Tibial nerve (tissue), 4 donors: ENCODE data around the gene ARGLU1. TPM values are rescaled to one million over a fixed set of nuclear protein-coding genes. Genes with fewer than 3 reads are reported as not detected.

Source experiments
- DNase-seq, 2 donors: peaks; one replicate each; pipeline ENCODE4 v3.0.0-alpha.2; 2019; ENCODE audit warnings: low spot score in 2 of 2
- H3K27ac ChIP-seq, 4 donors: fragments of 200-600 bp; sonication (generic) in 3 of 4; one replicate each; pipeline ENCODE4 v1.5.1; 2017 to 2019; ENCODE audit warnings: mild to moderate bottlenecking in 1 of 4
- H3K27me3 ChIP-seq, 2 donors: fragments of 200-600 bp; sonication (generic) in 1 of 2; one replicate each; pipeline versions ENCODE4 v1.5.1 to v1.6.0; 2017 to 2019
- H3K36me3 ChIP-seq, 3 donors: fragments of 200-600 bp; sonication (generic); one replicate each; pipeline ENCODE4 v1.5.1; 2018 to 2019
- H3K4me1 ChIP-seq, 4 donors: fragments of 200-600 bp; sonication (generic) in 3 of 4; one replicate each; pipeline ENCODE4 v1.5.1; 2017 to 2019
- H3K4me3 ChIP-seq, 4 donors: fragments of 200-600 bp; sonication (generic) in 3 of 4; one replicate each; pipeline ENCODE4 v1.5.1; 2017 to 2019; ENCODE audit warnings: mild to moderate bottlenecking in 1 of 4, moderate library complexity in 1 of 4
- H3K9me3 ChIP-seq, 4 donors: fragments of 200-600 bp; sonication (generic) in 3 of 4; one replicate each; pipeline ENCODE4 v1.5.1; 2017 to 2019
- CTCF ChIP-seq, 5 experiments: fragments of 200-600 bp in 3 of 5; fragments of 450-650 bp in 2 of 5; sonication (generic) in 3 of 5; IDR thresholded peaks; one replicate each; pipeline ENCODE4 v1.5.1; 2016 to 2019; ENCODE audit warnings: antibody characterized with exemption in 5 of 5, mild to moderate bottlenecking in 3 of 5, moderate library complexity in 2 of 5
- EP300 ChIP-seq, 2 donors: sonication (generic); formaldehyde crosslinking; IDR thresholded peaks; one replicate each; pipeline ENCODE4 v1.6.1; 2017; ENCODE audit warnings: antibody characterized with exemption in 2 of 2, mild to moderate bottlenecking in 1 of 2
- POLR2A ChIP-seq, 2 donors: fragments of 450-650 bp; IDR thresholded peaks; one replicate each; pipeline ENCODE4 v1.6.1; 2017; ENCODE audit warnings: antibody characterized with exemption in 2 of 2, mild to moderate bottlenecking in 2 of 2, moderate library complexity in 2 of 2
- WGBS, 2 donors: methylation state at CpG; one replicate each; pipeline ENCODE4 v1.1.5; 2018; 5-methylcytosine and 5-hydroxymethylcytosine counted together
- total RNA-seq, 4 donors: library from RNA; depleted of rRNA; stranded (reverse); fragments of >200 nt; gene quantifications; one replicate each; pipeline ENCODE4 v1.1.0, GENCODE V29; 2016

Gene ARGLU1
- total RNA-seq, 4 donors from 2014 or later = 115 to 148 (median 138) TPM

DNA sequence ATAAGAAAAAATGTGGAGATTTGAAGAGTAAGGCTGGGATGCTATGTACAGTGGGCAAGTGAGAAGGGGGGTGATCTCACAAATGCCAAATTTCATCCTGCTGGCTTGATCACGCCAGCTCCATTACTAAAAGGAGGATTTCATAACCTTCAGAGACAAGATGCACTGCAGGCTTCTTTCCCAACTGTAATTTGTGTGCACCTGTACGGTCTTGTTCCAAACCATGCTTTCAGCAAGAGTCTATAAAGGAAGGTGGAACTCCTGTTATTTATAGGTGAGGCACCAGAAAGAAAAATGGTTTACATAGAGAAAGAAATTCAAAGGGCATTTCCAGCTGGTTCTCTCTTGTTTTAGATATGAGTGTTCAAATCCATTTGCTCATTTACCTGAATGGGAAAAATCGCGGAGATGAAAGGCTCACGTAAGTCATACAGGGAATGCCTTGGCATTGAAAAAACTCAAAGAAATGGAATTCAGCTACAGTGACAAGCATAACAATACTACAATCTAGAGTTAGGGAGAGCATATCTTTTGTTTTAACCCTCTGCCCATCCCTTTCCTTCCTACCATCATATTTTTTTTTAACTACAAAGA, 45.7 kb downstream of the ARGLU1 start:
- no peaks in the 10 kb centered on the region for H3K27me3 ChIP-seq
- H3K27ac ChIP-seq = no peak overlapping the region
- no peak for DNase-seq
- H3K9me3 ChIP-seq = no peaks in the 10 kb centered on the region
- TF ChIP-seq EP300 (IDR thresholded peaks at IDR 0.05) (no peak), POLR2A (IDR thresholded peaks at IDR 0.05) (no peak), CTCF (IDR thresholded peaks at IDR 0.05) (no peak)
- peaks cover 0 to 16% (median 0%) of the 10 kb centered on the region in 4 donors for H3K4me1 ChIP-seq
- no peak overlapping the region for H3K4me3 ChIP-seq
- 85 to 92% methylated on average over 5 of the region's 5 CpGs for WGBS, 2 donors
- no peaks in the 10 kb centered on the region for H3K36me3 ChIP-seq

DNA sequence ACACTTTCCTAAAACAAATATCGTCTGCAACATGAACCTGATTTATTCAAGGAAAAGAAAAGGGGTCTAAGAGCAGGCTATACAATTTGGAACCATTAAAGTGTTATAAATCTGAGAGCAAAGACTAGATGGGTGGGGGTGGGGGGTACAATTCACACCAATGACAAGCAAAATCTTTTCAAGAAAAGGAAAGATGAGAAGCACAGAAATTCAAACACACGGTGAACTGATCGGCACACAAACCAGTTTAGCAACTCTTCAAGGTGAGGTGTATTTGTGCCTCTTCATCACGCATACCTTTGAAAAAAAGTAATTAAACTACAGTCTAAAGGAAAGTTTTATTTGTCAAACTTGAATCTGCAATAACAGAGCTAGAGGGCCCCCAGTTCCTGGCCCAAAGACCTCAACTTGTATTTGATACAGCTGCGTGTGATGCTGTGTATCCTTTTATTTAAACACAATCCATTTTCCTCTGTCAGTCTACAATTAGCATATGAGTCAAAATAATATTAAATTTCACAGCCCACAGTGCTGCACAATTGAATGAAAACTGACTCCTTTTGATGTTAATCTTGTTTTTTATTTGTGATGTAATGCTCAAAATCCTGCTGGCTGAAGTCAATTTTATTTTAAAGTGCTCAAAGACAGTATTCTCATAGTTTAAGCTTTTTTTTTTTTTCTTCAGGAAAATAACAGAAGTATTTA, 46.7 kb downstream of the ARGLU1 start:
- WGBS, 2 donors = 61 to 64% methylated on average over 5 of the region's 5 CpGs
- TF ChIP-seq EP300 (IDR thresholded peaks at IDR 0.05) (no peak), POLR2A (IDR thresholded peaks at IDR 0.05) (no peak), CTCF (IDR thresholded peaks at IDR 0.05) (no peak)
- no peak for DNase-seq
- H3K36me3 ChIP-seq = no peaks in the 10 kb centered on the region
- H3K4me3 ChIP-seq = no peak overlapping the region
- no peaks in the 10 kb centered on the region for H3K9me3 ChIP-seq
- H3K4me1 ChIP-seq = peaks cover 0 to 16% (median 0%) of the 10 kb centered on the region in 4 donors
- no peaks in the 10 kb centered on the region for H3K27me3 ChIP-seq
- H3K27ac ChIP-seq = no peak overlapping the region

- peaks cover 0 to 16% (median 0%) of the 10 kb centered on the region in 4 donors for H3K4me1 ChIP-seq
Observed at GRCh38 chr13:106520251-106521054, 47.5 kb downstream of the ARGLU1 start.

GRCh38 chr13:106518512-106518911, 49.4 kb downstream of the ARGLU1 start:
- no peak overlapping the region for H3K4me3 ChIP-seq
- WGBS, 2 donors = 88% methylated on average over 11 of the region's 11 CpGs
- DNase-seq = no peak
- H3K27me3 ChIP-seq = no peaks in the 10 kb centered on the region
- no peaks in the 10 kb centered on the region for H3K36me3 ChIP-seq
- H3K4me1 ChIP-seq = peaks cover 0 to 16% (median 3%) of the 10 kb centered on the region in 4 donors
- H3K27ac ChIP-seq = no peak overlapping the region
- H3K9me3 ChIP-seq = no peaks in the 10 kb centered on the region
- TF ChIP-seq CTCF (IDR thresholded peaks at IDR 0.05) (no peak), EP300 (IDR thresholded peaks at IDR 0.05) (no peak), POLR2A (IDR thresholded peaks at IDR 0.05) (no peak)

More at GRCh38 chr13:106520251-106521054, 47.5 kb downstream of the ARGLU1 start:
- Histone ChIP-seq H3K9me3 (no peaks in the 10 kb centered on the region), H3K4me3 (no peak overlapping the region), H3K36me3 (no peaks in the 10 kb centered on the region), H3K27ac (no peak overlapping the region), H3K27me3 (no peaks in the 10 kb centered on the region)
- no peak for DNase-seq
- no peak for TF ChIP-seq POLR2A (IDR thresholded peaks at IDR 0.05)
- TF ChIP-seq CTCF (IDR thresholded peaks at IDR 0.05) = peak; percentile 28 to 59 (median 49)
- 41 to 45% methylated on average over 12 of the region's 12 CpGs for WGBS, 2 donors
